Measurements from ENCODE around the gene PSMD11.

Gene PSMD11

DNA sequence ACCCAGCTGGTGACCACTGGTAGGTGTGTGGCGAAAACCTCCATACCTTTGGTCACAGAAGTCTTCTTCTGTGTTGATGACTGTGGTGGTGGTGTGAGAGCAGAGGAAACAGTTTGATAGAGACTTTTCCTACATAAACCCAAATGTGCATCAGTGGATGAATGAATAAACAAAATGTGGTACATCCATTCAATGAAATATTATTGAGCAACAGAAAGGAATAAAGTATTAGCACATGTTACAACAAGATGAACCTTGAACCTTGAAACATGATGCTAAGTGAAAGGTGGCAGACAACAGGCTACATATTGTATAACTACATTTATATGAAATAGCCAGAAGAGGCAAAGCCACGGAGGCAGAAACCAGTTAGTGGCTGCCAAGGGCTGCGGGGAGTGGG is 57.7 kb downstream of the PSMD11 start:
- Histone ChIP-seq H3K4me1 (ENCODE audit: control insufficient read depth in 1 of 2, insufficient read depth in 1 of 2, low read depth in 1 of 2, low read length in 1 of 2) (peaks cover 51 to 57% of the 10 kb centered on the region in 2 experiments), H3K27ac (peak overlapping the region; percentile 90)

DNA sequence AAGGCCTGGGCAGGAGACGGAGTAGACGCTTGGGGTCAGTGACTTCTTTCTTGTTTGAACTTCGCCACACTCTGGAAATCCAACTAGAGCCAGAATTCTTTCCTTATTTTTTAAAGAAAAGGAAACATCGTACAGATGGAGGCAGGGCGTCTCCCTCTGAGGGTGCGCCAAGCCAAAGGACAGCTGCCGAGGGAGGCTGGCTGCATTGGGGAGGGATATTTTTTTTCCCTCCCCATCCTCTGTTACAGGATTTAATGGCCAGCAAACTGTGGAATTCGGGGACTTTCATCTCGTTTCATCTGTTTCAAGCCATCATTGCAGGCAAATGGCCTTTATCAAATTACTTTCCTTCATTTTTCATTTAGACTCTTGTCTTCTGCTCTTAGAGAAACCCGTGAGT is 58.4 kb downstream of the PSMD11 start:
- Histone ChIP-seq H3K4me3 (ENCODE audit: low read depth in 1 of 2, low read length in 1 of 2) (peak overlapping the region in 1 of 2 experiments; percentile 51), H3K4me1 (ENCODE audit: control insufficient read depth in 1 of 2, insufficient read depth in 1 of 2, low read depth in 1 of 2, low read length in 1 of 2) (peaks cover 51 to 57% of the 10 kb centered on the region in 2 experiments), H3K9me3 (no peaks in the 10 kb centered on the region), H3K27me3 (no peaks in the 10 kb centered on the region), H3K27ac (peak overlapping the region; percentile 90), H3K36me3 (no peaks in the 10 kb centered on the region)
- TF ChIP-seq, protein P1, sequence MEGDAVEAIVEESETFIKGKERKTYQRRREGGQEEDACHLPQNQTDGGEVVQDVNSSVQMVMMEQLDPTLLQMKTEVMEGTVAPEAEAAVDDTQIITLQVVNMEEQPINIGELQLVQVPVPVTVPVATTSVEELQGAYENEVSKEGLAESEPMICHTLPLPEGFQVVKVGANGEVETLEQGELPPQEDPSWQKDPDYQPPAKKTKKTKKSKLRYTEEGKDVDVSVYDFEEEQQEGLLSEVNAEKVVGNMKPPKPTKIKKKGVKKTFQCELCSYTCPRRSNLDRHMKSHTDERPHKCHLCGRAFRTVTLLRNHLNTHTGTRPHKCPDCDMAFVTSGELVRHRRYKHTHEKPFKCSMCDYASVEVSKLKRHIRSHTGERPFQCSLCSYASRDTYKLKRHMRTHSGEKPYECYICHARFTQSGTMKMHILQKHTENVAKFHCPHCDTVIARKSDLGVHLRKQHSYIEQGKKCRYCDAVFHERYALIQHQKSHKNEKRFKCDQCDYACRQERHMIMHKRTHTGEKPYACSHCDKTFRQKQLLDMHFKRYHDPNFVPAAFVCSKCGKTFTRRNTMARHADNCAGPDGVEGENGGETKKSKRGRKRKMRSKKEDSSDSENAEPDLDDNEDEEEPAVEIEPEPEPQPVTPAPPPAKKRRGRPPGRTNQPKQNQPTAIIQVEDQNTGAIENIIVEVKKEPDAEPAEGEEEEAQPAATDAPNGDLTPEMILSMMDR (IDR thresholded peaks at IDR 0.05): no peak

More for the DNA sequence above, 57.7 kb downstream of the PSMD11 start:
- no peaks in the 10 kb centered on the region for H3K27me3 ChIP-seq
- no peaks in the 10 kb centered on the region for H3K9me3 ChIP-seq
- TF ChIP-seq, protein P1 (IDR thresholded peaks at IDR 0.05): no peak
- no peak overlapping the region for H3K4me3 ChIP-seq (ENCODE audit: low read depth in 1 of 2, low read length in 1 of 2)
- H3K36me3 ChIP-seq: no peaks in the 10 kb centered on the region

DNA sequence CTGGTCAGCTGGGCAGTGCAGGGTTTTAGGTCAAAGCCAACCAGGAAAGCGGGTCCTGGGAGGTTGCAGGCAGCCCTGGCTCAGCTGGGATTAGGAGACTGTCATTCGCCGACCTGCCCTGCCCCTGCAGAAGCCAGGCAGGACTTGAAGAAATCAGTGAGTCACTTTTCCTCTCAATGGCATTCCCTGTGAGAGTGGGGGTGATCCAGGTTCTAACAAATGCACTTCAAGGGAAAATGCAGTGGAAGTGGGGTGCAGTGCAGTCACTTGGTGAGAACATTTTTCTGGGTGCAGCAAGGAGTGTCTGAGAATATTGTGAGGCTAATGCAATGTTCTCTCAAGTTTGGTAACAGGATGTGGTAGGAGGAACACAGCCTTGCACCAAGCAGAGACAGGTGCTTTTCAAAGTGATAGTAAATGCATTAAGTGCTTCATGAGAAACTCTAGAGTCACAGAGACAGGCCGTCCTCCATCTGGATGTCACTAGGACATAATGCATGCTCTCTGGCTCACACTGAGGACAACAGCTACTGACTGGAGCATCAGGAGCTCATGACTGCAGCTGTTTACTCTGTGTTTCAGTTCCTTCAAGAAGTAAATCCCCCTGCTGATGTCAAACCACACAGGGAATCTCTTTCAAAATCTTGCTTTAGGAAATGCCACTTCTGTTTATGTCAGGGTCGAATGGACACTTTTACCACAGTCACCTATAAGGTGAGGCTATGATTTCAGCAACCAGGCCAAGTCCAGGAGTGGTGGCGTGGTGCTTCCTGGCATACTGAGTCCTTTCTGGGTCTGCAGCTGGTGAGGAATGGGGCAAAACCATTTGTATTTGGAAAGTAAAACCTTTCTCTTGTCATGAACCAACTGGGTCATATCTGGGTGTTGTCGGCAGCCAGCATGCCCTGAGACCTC is 59.2 kb downstream of the PSMD11 start:
- Histone ChIP-seq H3K4me3 (ENCODE audit: low read depth in 1 of 2, low read length in 1 of 2) (peak overlapping the region; percentile 22 to 51), H3K4me1 (ENCODE audit: control insufficient read depth in 1 of 2, insufficient read depth in 1 of 2, low read depth in 1 of 2, low read length in 1 of 2) (peaks cover 51 to 57% of the 10 kb centered on the region in 2 experiments), H3K36me3 (no peaks in the 10 kb centered on the region), H3K9me3 (no peaks in the 10 kb centered on the region), H3K27ac (peak overlapping the region; percentile 90), H3K27me3 (no peaks in the 10 kb centered on the region)
- TF ChIP-seq, protein P1 (IDR thresholded peaks at IDR 0.05): no peak

DNA sequence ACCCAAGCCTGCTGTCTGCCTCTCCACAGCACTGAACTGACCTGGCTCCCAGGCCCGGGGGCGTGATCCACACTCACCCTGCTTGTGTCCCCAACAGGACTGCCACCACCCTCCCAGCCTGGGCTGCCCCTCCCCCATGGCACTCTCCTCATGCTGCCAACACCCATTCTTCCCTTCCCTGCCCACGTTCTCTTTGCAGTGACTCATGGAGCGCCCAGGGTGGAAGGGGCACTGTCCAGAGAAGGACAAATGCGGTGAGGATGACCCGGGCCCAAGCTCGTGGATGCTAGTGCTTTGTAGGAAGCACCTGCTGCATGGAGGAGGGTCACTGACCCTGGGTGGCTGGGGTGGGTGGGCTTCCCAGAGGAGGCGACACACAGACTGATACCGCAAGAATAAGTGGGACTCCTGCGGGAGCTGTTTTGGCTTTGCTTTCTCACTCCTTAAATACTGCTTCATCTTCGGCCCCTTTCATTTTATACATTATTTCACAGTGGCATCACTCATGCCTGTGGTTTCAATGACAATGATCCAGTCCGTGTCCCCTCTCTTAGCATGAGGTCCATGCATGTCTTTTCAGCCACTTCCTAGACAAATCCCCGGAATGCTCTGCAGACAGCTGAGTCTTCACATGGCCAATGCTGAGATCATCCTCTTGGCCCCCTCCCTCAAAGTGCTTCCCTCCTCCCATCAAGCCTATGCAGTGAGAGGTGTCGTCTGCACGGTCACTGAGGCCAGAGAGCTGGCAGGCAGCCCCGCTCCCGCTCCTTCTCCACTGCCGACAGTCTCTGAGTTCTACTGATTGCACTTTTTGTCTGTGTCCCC is 60.1 kb downstream of the PSMD11 start:
- Histone ChIP-seq H3K9me3 (no peaks in the 10 kb centered on the region), H3K4me3 (ENCODE audit: low read depth in 1 of 2, low read length in 1 of 2) (peak overlapping the region; percentile 22 to 51), H3K36me3 (no peaks in the 10 kb centered on the region), H3K27me3 (no peaks in the 10 kb centered on the region), H3K27ac (peak overlapping the region; percentile 90), H3K4me1 (ENCODE audit: control insufficient read depth in 1 of 2, insufficient read depth in 1 of 2, low read depth in 1 of 2, low read length in 1 of 2) (peaks cover 51 to 57% of the 10 kb centered on the region in 2 experiments)
- TF ChIP-seq, protein P1 (IDR thresholded peaks at IDR 0.05): no peak

DNA sequence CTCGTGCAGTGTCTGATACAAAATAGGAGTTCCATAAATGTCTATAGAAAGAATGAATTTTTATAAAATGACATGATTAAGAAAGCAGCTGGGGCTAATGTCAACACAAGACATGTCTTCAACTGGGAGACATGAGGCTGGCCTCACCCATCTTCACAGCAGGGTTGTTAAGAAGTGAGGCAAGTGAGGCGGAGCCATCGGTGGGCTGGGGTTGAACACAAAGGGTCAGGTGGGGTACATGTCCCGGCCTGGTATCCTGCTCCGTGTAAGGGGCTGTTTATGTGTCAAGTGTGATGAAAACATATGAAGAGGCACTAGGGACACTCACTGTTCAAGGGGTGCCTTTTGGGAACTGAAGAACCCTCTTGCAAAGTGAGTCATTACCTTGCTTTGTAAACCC is 64.6 kb downstream of the PSMD11 start:
- Histone ChIP-seq H3K27me3 (peaks cover 21% of the 10 kb centered on the region), H3K9me3 (no peaks in the 10 kb centered on the region), H3K36me3 (no peaks in the 10 kb centered on the region), H3K4me3 (ENCODE audit: low read depth in 1 of 2, low read length in 1 of 2) (no peak overlapping the region), H3K27ac (no peak overlapping the region), H3K4me1 (ENCODE audit: control insufficient read depth in 1 of 2, insufficient read depth in 1 of 2, low read depth in 1 of 2, low read length in 1 of 2) (peaks cover 24% of the 10 kb centered on the region in 2 experiments)
- TF ChIP-seq, protein P1 (IDR thresholded peaks at IDR 0.05): no peak

Measured in neutrophil (primary cell).